ENCODE results near the gene CDK6.
"Not testable (repeated sequence)": the region's sequence is repeated elsewhere in the genome, so short reads cannot be mapped to it uniquely, and the experiment has no call there.

Gene CDK6

GRCh38 chr7:92609921-92610518 lies 226.4 kb downstream of the CDK6 start:
- DNase-seq = no peak

- peak; percentile 84 for DNase-seq
Observed at GRCh38 chr7:92608380-92609322, 227.7 kb downstream of the CDK6 start.

- DNase-seq = no peak
Observed at GRCh38 chr7:92606985-92607384, 229.4 kb downstream of the CDK6 start.

- not testable (repeated sequence) for DNase-seq
Observed at GRCh38 chr7:92604517-92604916, 231.9 kb downstream of the CDK6 start.

- DNase-seq = no peak
Observed at GRCh38 chr7:92603089-92603445, 233.3 kb downstream of the CDK6 start.

GRCh38 chr7:92602352-92603088 lies 233.9 kb downstream of the CDK6 start:
- DNase-seq = no peak

- no peak for DNase-seq
Observed at GRCh38 chr7:92598310-92598981, 237.9 kb downstream of the CDK6 start.

GRCh38 chr7:92595281-92595680 lies 241.1 kb downstream of the CDK6 start:
- no peak for DNase-seq

- no peak for DNase-seq
Observed at GRCh38 chr7:92594746-92595145, 241.6 kb downstream of the CDK6 start.

- DNase-seq = no peak
Observed at GRCh38 chr7:92590711-92591310, 245.6 kb downstream of the CDK6 start.

- DNase-seq = no peak
Observed at GRCh38 chr7:92589056-92589455, 247.3 kb downstream of the CDK6 start.

GRCh38 chr7:92588561-92588960 lies 247.8 kb downstream of the CDK6 start:
- DNase-seq = no peak

- no peak for DNase-seq
Observed at GRCh38 chr7:92586841-92587240, 249.5 kb downstream of the CDK6 start.

- DNase-seq = no peak
Observed at GRCh38 chr7:92586403-92586802, 250.0 kb downstream of the CDK6 start.

- DNase-seq = no peak
Observed at GRCh38 chr7:92584953-92585352, 251.4 kb downstream of the CDK6 start.

- DNase-seq = no peak
Observed at GRCh38 chr7:92582948-92583347, 253.4 kb downstream of the CDK6 start.

- no peak for DNase-seq
Observed at GRCh38 chr7:92576296-92576695, 260.1 kb downstream of the CDK6 start.

- no peak for DNase-seq
Observed at GRCh38 chr7:92569137-92569536, 267.2 kb downstream of the CDK6 start.

- no peak for DNase-seq
Observed at GRCh38 chr7:92567460-92567859, 268.9 kb downstream of the CDK6 start.

GRCh38 chr7:92563345-92563744 lies 273.0 kb downstream of the CDK6 start:
- no peak for DNase-seq

- DNase-seq = no peak
Observed at GRCh38 chr7:92560602-92561001, 275.8 kb downstream of the CDK6 start.

GRCh38 chr7:92557808-92558362 lies 278.5 kb downstream of the CDK6 start:
- DNase-seq = no peak

Data from islet precursor cell (in vitro differentiated cells).